Activated gamma-delta T cell treated with anti-CD3 and anti-CD28 coated beads, Interleukin-2, amount 50 U/mL, for 16 hours (primary cell): Measurements from ENCODE around the gene TMOD2.

Experiments
- DNase-seq: peaks from one replicate; pipeline ENCODE4 v3.0.0-alpha.2; 2020; ENCODE audit warnings: low read depth

The TMOD2 gene

DNA sequence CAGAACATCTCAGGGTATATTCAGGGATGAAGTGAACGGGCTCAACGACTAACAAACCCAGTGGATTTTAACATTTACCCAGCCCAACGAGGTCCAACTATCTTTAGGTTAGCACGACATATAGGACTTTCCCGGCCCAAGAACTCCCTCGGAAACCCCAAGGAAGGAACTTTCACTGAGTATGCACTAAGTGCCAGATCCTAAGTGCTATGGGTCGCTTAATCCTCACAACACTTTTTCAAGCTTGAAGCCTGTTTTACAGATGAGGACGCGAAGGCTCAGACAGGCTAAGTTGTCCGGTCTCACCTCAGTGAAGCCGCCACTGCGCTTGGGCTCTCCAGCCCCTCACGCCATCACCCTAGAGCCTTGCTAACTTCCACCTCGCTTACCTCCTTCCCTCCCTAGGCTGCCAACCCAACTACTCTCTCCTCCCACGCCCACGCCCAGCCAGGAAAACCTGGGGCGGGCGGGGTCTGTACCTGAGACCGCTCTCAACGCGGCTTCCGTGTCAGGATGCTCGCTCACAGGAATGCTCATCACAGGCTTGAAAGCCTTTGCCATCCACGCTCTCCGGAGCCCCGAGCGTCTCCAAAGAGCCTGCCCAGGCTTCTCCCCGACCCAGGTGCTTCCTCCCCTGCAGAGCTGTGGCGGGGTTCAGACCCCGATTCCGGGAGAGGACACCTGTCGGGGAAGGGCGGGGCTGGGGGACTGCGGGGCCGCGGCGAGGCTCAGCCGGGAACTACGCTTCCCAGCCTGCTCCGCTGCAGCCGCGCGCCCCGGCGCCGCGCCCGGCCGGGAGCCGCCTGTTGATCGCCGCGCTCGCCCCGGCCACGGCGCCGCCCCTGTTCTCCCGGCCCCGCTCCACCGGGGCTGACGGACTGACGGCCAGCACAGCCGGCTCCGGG lies at the start of gene TMOD2:
TSS of gene TMOD2 (plus strand) at position 806 of the 905 bp plus-strand sequence. CDS start 14,845 bp downstream, outside the sequence.
- no peak for DNase-seq

GRCh38 chr15:51702710-51703109 lies 48.7 kb upstream of the TMOD2 start:
- DNase-seq = no peak

DNA sequence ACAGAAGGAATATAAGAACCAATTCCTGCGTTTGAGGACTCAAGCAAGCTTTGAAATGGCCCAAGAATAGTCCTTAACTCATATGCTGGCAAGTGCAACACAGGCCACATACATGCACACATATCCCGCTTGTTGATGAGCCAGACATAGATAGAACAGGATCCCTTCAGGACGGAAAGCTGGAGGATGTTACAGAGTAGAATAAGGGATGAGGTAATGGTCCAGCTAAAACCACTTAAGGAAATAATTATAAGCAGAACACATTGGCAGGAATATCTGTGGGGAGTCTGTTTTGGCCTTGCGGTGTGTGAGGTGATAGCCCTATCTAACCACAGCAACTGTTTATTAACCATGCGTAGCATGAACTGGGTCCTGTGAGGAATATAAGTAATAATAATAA lies 45.1 kb upstream of the TMOD2 start:
- no peak for DNase-seq

GRCh38 chr15:51706926-51707608 lies 44.3 kb upstream of the TMOD2 start:
- no peak for DNase-seq

- no peak for DNase-seq
Observed at GRCh38 chr15:51708013-51708412, 43.4 kb upstream of the TMOD2 start.

GRCh38 chr15:51709031-51709430 lies 42.4 kb upstream of the TMOD2 start:
- DNase-seq = no peak

DNA sequence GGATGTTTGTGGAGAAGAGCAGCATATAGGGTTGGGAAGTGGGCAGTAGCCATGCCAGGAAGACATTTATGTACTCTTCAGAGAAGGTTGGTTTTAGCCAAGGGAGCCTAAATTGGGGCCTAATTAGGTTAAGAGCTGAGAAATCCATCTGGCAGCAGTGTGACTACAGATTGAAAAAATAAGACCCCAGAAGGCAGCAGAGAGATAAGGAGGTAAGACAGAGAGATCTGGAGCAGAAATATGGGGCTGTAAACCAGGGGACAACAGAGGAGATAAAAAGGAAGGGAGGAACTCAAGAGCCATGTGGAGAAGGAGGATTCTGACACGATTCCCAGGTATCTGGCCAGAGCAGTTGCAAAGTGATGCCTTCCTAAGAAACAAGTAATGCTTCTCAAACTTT lies 37.2 kb upstream of the TMOD2 start:
- no peak for DNase-seq

GRCh38 chr15:51714911-51715310 lies 36.5 kb upstream of the TMOD2 start:
- no peak for DNase-seq

DNA sequence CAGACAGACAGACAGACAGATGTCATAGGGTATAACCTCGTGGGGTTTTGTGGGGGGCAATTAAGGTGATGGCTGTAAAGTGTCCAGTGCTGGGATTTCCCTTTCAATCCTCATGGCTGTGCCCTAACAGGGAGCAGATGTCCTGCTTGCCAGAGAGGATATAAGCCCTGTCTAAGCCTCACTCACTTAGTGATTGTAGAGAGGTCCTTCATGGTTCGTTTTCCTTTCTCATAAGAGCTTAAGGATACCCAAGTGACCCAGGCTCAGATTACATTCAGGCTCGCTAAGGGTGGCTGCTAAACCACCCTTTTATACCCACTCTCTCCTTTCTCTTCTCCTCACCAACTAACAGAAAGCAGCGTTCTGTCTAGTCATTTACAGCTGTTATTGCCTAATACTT lies 33.2 kb upstream of the TMOD2 start:
- DNase-seq = no peak

GRCh38 chr15:51718746-51719145 lies 32.7 kb upstream of the TMOD2 start:
- DNase-seq = no peak

DNA sequence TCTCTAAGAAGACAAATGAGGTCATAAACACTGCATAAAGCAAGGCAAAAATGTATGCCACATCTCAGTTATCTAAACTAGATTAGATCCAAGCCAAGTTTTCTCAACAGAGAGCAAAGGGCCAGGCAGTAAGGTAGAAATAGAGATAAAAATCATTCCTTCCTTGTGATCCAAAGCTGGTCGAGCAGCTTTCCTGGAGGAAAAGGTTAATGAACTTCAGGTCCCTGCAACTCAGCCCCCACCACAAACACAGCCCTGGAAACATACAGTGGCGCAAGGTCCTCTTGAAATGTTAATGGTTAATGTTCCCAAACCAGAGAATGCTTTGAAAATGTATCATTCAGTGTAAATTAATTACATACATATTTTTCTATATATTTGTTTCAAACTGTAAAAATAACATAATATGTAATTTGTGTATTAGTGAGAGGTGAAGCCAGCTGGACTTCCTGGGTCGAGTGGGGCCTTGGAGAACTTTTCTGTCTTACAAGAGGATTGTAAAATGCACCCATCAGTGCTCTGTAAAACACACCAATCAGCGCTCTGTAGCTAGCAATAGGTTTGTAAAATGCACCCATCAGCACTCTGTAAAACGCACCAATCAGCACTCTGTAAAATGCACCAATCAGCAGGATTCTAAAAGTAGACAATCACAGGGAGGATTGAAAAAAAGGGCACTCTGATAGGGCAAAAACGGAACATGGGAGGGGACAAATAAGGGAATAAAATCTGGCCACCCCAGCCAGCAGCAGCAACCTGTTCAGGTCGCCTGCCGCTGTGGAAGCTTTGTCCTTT lies 31.0 kb upstream of the TMOD2 start:
- DNase-seq = no peak

GRCh38 chr15:51721199-51721960 lies 30.0 kb upstream of the TMOD2 start:
- DNase-seq = no peak

DNA sequence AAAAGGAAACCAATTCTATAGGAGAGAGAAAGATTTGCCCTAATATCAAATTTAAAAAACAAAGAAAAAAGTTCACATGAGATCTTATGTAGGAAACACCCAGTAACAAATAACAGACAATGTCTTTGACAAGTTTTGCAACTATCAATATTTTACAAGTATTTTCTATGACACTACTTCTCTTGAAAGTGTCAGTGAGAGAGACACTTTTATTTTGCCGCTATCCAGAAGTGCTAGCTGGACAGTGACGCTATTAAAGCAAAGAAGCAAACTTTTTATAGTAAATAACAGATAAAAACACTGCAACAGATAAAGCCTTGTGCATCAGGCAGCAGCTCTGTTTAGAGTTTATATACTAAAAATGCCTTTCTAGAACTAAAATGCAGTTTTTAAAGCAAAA lies 27.2 kb upstream of the TMOD2 start:
- DNase-seq = no peak

DNA sequence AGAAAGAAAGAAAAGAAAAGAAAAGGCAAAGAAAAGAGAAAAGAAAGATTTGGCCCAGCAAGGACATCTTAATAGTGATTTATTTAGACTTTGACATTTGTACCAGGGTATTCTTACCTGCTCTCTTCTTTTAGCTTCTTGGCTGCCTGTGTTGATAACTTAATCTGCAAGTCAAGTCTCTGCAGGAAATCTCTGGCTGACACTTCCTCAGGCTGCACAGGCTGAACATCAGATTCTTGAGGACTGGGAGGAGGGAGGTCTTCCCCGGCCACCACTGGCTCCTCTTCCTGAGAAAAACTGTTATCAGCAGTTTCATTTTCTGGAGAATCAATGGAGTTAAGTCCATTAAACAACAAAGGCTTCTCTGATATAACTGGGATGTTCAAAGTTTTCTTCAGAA lies 26.7 kb upstream of the TMOD2 start:
- DNase-seq = no peak

- DNase-seq = no peak
Observed at GRCh38 chr15:51726302-51727073, 24.9 kb upstream of the TMOD2 start.

DNA sequence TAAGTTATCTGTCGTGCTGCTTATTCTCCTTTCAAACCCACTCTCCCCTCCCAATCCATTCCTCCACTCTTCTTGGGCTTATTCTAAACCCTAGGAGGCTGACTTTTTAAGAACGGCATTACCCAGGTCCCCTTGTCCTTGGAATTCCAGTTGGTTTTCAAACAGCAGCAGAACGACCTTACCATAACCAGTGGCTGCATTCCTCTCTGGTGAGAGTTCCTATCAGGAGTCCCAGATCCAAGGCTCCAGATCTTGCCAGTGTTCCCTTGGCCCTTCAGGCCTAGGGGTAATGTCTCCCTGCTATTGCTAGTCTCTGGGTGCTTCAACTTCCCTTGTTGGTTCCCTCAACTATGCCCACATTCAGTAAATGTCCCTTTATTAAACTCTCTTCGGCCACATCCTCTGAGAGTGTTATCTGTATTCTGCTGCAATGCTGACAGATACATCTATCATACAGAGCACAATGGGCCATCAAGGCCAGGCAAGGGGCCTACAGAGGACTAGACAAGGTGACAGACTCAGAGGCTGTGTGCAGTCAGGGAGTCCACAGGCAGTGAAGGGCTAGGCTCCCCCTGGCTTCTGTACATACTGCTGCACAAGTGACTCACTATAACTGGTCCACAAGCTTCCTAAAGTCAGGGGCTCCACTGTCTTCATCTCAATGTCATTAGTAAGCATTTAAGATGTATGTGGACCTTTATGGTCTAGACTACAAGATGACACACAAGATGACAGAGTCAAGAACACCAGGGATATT lies 24.1 kb upstream of the TMOD2 start:
- DNase-seq = no peak

DNA sequence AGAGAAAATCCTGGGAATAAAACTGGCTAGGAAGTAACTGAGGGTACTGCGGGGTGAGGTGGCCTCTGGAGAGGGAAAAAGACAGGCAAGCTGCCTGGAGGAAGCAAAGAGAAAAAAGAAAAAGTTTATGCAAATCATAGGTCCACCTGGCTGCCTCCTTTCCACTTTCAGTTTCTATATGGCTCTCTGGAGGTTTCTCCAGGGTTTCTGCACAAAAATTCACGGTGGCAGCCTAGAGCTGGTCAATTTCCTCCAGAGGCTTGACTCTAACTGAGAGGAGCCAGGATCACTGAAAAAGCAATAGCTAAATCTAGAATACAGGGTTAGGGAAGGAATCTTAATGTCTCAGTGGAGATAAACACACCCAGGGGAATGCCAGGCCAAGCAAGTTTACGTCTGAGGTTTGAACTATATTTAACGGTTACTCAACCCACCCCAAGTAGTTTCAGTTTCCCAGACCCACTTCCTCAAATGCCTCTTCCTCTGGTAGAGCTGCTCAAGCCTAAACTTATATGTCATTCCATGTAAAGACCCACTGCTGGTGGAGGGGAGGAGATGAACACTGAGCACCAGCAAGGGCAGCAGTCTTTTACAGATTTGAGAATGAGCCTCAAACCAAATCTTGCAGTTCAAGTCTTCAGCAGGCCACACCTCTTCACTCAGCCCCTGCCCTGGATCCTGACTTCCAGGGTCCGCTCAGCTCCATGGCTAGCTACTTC lies 19.7 kb upstream of the TMOD2 start:
- no peak for DNase-seq

GRCh38 chr15:51732646-51733045 lies 18.8 kb upstream of the TMOD2 start:
- no peak for DNase-seq

DNA sequence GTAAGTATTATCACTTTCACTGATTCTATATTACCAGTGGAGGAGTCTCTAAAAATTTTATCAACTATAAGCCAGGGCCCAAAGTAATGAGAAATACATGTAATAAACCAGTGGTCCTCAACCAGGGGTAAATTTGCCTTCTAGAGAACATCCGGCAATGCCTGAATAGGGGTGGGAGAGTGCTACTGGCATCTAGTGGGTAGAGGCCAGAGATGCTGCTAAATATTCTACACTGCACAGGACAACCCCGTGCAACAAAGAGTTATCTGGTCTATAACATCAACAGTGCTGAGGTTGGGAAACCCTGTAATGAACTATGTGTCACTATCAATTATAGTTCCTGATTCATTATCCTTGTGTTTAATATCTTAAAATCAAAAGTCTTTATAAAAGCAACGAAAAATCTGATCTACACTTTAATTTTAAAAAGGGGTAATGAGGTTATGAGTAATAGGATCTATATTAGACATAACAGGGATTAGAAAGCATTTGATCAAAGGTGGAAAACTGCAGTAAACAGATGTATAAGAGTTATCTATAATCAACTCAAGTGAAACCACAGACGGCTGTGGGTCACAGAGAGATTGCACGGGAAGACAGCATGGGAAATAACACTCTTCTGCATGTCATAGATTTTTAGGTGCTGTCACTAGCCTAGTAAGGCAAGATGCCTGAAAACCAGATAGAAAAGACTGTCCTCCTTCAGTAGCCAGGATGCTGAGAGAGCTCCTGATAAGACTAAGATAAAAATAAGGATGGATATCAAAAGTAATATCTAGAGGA lies 16.0 kb upstream of the TMOD2 start:
- DNase-seq = no peak
